Liver (tissue), 3 donors: ENCODE results near the gene OOSP3.

Source experiments
- GABPA ChIP-seq, 2 donors: IDR thresholded peaks in 1 of 2; conservative IDR thresholded peaks in 1 of 2; 2 replicates each; pipeline ENCODE4 v1.6.1; 2016; ENCODE audit warnings: antibody characterized with exemption in 2 of 2, mild to moderate bottlenecking in 1 of 2, moderate library complexity in 1 of 2
- JUND ChIP-seq, 2 donors: IDR thresholded peaks; 2 replicates each; pipeline ENCODE4 v1.6.1; 2016; ENCODE audit warnings: antibody characterized with exemption in 2 of 2
- TF ChIP-seq, protein P1 (sequence below): IDR thresholded peaks from 2 replicates; pipeline ENCODE4 v1.6.1; 2016; ENCODE audit warnings: antibody characterized with exemption
- TF ChIP-seq, protein P2 (sequence below): fragments of 150-350 bp; IDR thresholded peaks from 2 replicates; pipeline ENCODE4 v1.5.1; 2017; ENCODE audit warnings: improper control_type of control experiment, low read depth, low read length; ENCODE audit not compliant: missing input control
- donor health status: healthy.
- donor health status: healthy.

DNA sequence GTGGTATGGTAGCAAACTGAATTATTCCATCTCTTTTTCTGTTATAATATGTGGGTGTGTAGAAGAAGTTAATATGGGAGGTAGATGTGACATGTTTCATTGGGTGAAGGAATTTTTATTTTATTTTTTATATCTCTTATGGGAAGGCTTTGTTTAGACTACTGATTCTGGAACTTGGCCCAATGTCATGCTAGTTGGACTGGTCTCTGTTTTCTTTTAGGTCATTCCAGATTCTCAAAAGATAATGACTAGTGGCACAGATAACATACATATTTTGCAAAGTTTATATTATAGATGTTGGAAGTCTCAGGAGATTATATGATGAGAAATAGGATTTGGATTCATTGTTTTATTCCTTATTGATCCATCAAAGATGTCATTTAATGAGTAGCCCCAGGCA lies 1.3 kb upstream of the OOSP3 start:
- TF ChIP-seq, protein P1, sequence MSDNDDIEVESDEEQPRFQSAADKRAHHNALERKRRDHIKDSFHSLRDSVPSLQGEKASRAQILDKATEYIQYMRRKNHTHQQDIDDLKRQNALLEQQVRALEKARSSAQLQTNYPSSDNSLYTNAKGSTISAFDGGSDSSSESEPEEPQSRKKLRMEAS: no peak
- TF ChIP-seq, protein P2, sequence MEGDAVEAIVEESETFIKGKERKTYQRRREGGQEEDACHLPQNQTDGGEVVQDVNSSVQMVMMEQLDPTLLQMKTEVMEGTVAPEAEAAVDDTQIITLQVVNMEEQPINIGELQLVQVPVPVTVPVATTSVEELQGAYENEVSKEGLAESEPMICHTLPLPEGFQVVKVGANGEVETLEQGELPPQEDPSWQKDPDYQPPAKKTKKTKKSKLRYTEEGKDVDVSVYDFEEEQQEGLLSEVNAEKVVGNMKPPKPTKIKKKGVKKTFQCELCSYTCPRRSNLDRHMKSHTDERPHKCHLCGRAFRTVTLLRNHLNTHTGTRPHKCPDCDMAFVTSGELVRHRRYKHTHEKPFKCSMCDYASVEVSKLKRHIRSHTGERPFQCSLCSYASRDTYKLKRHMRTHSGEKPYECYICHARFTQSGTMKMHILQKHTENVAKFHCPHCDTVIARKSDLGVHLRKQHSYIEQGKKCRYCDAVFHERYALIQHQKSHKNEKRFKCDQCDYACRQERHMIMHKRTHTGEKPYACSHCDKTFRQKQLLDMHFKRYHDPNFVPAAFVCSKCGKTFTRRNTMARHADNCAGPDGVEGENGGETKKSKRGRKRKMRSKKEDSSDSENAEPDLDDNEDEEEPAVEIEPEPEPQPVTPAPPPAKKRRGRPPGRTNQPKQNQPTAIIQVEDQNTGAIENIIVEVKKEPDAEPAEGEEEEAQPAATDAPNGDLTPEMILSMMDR: no peak
- no peak for TF ChIP-seq JUND (IDR thresholded peaks at IDR 0.05)
- TF ChIP-seq GABPA (IDR thresholded peaks at IDR 0.05 in 1 of 2, conservative IDR thresholded peaks at IDR 0.05 in 1 of 2): no peak
